Osteoblast (primary cell): Measurements from ENCODE around the gene POFUT1. TPM values are rescaled to one million over a fixed set of nuclear protein-coding genes. Genes with fewer than 3 reads are reported as not detected.
A peak's percentile ranks its signal among the peaks of the same experiment; 100 is the strongest.

ENCODE experiments used
- DNase-seq: peaks from one replicate; pipeline ENCODE4 v3.0.0; 2011; ENCODE audit warnings: low spot score, mixed read lengths; ENCODE audit not compliant: insufficient read length; ENCODE audit errors: missing footprints
- H2AFZ ChIP-seq: 2 replicates; pipeline ENCODE4 v1.6.0; 2011; ENCODE audit warnings: mild to moderate bottlenecking, low read length
- H3K27ac ChIP-seq: 2 replicates; pipeline ENCODE4 v1.5.1; 2011; ENCODE audit warnings: mild to moderate bottlenecking, low read depth, low read length, moderate library complexity
- H3K27me3 ChIP-seq: 2 replicates; pipeline ENCODE4 v1.6.0; 2012; ENCODE audit warnings: mild to moderate bottlenecking, control low read depth, inconsistent platforms, low read length, moderate library complexity; ENCODE audit not compliant: insufficient read depth
- H3K36me3 ChIP-seq: 2 replicates; pipeline ENCODE4 v1.5.1; 2011; ENCODE audit warnings: mild to moderate bottlenecking, low read length, control low read depth, moderate library complexity; ENCODE audit not compliant: insufficient read depth
- H3K4me1 ChIP-seq: 2 replicates; pipeline ENCODE4 v1.5.1; 2011; ENCODE audit warnings: mild to moderate bottlenecking, low read length, control low read depth, moderate library complexity; ENCODE audit not compliant: insufficient read depth
- H3K4me2 ChIP-seq: 2 replicates; pipeline ENCODE4 v1.6.0; 2011; ENCODE audit warnings: mild to moderate bottlenecking, low read length; ENCODE audit not compliant: insufficient read depth
- H3K4me3 ChIP-seq: fragments of 200-600 bp; sonication (generic); 3 replicates; pipeline ENCODE4 v1.5.1; 2012; ENCODE audit warnings: mild to moderate bottlenecking, low read length, inconsistent platforms; ENCODE audit not compliant: insufficient read depth
- H3K79me2 ChIP-seq: 2 replicates; pipeline ENCODE4 v1.6.0; 2012; ENCODE audit warnings: mild to moderate bottlenecking, low read length, control low read depth, inconsistent platforms; ENCODE audit not compliant: insufficient read depth
- H3K9me3 ChIP-seq: 2 replicates; pipeline ENCODE4 v1.5.1; 2011; ENCODE audit warnings: low read depth, low read length, control low read depth
- H4K20me1 ChIP-seq: 2 replicates; pipeline ENCODE4 v1.6.0; 2012; ENCODE audit warnings: mild to moderate bottlenecking, low read length, control low read depth; ENCODE audit not compliant: insufficient read depth
- total RNA-seq: library from RNA; depleted of rRNA; stranded (reverse); fragments of >200 nt; gene quantifications from 2 replicates; pipeline ENCODE4 v1.2.3, GENCODE V29; 2012
- TF ChIP-seq, protein P1 (sequence below): IDR thresholded peaks from 2 replicates; pipeline ENCODE4 v1.5.1; 2011; ENCODE audit warnings: mild to moderate bottlenecking, low read depth, low read length, moderate library complexity; ENCODE audit errors: extremely low read depth

Gene POFUT1
- total RNA-seq, 1 donor, result 40.9 TPM

DNA sequence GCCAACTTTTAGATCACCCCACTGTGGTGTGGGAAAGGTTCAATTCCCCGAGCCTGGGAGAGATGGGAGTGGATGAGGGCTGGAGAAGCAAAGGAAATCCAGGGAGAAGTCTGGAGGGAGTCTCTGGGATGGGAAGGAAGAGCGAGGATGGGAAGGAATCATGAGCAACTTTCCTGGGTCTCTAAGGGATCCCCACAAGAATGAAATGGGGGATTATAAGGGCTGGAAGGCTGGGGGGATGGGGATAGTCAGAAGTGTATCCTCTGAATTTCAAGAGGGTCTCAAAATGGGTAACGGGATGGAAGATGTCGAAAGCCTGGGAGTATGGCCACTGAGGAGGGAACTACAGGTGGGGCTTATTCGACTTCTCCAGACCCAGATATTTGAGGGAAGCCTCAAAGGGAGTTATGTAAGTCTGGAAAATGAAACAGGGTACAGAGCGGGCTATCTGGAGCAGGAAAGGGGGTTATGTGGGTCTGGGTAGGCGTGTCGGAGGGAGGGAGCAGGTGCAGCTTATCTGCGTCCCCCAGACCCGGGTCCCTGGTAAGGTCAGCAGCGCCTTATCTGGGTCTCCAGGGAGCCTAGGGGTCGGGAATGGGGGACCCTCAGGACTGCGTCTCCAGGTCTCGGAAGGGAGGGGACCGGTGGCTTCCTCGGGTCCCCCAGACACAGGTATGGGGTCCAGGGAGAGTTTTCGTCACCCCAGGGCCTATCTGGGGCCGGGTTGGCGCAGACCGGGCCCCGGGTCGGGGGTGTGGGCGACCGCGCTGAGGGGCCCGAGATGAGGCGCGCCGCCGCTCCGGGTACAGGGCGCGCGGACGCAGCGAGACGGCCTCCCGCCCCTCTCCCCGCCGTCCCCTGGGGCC lies 687 bp upstream of the POFUT1 start:
- Histone ChIP-seq H4K20me1 (peaks cover 24% of the 10 kb centered on the region), H3K4me3 (peak overlapping the region; percentile 92), H3K79me2 (peaks cover 86% of the 10 kb centered on the region), H2AFZ (peak overlapping the region; percentile 58), H3K27me3 (no peaks in the 10 kb centered on the region), H3K9me3 (no peaks in the 10 kb centered on the region), H3K27ac (peak overlapping the region; percentile 70), H3K36me3 (peaks cover 6% of the 10 kb centered on the region), H3K4me2 (peak overlapping the region; percentile 93), H3K4me1 (peaks cover 36% of the 10 kb centered on the region)
- DNase-seq, result peak; percentile 76
- TF ChIP-seq, protein P1, sequence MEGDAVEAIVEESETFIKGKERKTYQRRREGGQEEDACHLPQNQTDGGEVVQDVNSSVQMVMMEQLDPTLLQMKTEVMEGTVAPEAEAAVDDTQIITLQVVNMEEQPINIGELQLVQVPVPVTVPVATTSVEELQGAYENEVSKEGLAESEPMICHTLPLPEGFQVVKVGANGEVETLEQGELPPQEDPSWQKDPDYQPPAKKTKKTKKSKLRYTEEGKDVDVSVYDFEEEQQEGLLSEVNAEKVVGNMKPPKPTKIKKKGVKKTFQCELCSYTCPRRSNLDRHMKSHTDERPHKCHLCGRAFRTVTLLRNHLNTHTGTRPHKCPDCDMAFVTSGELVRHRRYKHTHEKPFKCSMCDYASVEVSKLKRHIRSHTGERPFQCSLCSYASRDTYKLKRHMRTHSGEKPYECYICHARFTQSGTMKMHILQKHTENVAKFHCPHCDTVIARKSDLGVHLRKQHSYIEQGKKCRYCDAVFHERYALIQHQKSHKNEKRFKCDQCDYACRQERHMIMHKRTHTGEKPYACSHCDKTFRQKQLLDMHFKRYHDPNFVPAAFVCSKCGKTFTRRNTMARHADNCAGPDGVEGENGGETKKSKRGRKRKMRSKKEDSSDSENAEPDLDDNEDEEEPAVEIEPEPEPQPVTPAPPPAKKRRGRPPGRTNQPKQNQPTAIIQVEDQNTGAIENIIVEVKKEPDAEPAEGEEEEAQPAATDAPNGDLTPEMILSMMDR, result no peak

DNA sequence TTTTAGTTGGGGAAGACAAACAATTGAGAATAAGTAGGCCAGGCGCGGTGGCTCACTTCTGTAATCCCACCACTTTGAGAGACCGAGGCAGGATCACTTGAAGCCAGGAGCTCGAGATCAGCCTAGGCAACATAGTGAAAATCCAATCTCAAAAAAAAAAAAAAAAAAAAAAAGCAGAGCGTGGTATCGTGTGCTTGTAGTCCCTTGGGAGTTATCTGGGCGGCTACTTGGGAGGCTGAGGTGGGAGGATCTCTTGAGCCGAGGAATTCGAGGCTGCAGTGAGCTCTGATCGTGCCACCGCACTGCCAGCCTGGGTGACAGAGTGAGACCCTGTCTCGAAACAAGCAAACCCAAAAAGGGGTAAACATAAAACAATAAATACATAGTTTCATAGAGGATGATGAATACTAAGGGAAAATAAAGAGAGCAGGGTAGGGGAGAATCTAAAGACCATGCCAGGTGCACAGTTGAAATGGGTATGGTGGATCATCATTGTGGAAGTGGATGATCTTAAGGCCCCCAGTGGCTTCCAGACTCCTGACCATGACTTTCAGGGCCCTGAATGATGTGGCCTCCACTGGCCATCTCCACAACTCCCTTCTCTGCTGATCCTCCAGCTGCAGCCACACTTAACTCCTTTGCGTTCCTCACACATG lies 947 bp downstream of the POFUT1 start:
- Histone ChIP-seq H3K4me1 (peaks cover 28% of the 10 kb centered on the region), H3K4me2 (peak overlapping the region; percentile 98), H3K4me3 (peak overlapping the region; percentile 92), H3K36me3 (peaks cover 9% of the 10 kb centered on the region), H4K20me1 (peaks cover 16% of the 10 kb centered on the region), H3K79me2 (peaks cover 72% of the 10 kb centered on the region), H3K27me3 (no peaks in the 10 kb centered on the region), H3K27ac (peak overlapping the region; percentile 79), H3K9me3 (no peaks in the 10 kb centered on the region), H2AFZ (peak overlapping the region; percentile 91)
- peak; percentile 78 for DNase-seq
- TF ChIP-seq, protein P1, result no peak

DNA sequence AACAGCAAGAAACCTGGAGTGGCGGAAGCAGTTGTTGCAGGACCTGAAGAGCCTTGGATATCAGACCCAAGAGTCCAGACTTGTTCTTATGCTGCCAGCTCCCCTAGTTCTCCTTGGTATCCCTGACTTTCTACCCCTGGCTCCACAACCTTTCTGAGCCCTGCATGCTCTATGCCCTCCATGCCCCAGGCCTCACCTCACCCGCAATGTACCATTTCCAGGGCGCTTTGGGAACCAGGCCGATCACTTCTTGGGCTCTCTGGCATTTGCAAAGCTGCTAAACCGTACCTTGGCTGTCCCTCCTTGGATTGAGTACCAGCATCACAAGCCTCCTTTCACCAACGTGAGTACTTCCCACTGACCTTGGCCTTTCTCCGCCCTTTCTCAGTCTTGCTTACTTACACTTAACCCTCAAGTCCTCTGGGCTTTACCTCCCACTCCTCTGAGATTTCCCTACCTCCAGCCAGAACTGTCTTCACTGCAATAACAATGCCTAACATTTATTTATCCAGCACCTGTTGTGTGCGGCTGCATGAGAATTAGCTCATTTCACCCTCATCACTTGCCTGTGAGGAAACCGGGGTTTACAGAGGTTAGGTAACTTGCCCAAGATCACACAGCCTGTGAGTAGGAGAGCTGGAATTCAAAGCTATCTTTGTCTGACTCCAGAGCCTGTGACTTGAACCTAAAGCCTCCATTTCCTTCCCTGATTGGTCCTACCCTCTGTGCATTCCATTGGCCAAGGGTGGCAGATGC lies 2.3 kb downstream of the POFUT1 start:
- Histone ChIP-seq H4K20me1 (peaks cover 14% of the 10 kb centered on the region), H3K9me3 (no peaks in the 10 kb centered on the region), H3K4me3 (no peak overlapping the region), H3K79me2 (peaks cover 60% of the 10 kb centered on the region), H3K27me3 (no peaks in the 10 kb centered on the region), H2AFZ (no peak overlapping the region), H3K27ac (peak overlapping the region; percentile 15), H3K4me2 (peak overlapping the region; percentile 3), H3K36me3 (peaks cover 12% of the 10 kb centered on the region), H3K4me1 (peaks cover 28% of the 10 kb centered on the region)
- DNase-seq, result peak; percentile 13
- TF ChIP-seq, protein P1, result no peak
